ENCODE data around the gene ITCH.
"Not testable (repeated sequence)": the region's sequence is repeated elsewhere in the genome, so short reads cannot be mapped to it uniquely, and the experiment has no call there.

Gene ITCH

DNA sequence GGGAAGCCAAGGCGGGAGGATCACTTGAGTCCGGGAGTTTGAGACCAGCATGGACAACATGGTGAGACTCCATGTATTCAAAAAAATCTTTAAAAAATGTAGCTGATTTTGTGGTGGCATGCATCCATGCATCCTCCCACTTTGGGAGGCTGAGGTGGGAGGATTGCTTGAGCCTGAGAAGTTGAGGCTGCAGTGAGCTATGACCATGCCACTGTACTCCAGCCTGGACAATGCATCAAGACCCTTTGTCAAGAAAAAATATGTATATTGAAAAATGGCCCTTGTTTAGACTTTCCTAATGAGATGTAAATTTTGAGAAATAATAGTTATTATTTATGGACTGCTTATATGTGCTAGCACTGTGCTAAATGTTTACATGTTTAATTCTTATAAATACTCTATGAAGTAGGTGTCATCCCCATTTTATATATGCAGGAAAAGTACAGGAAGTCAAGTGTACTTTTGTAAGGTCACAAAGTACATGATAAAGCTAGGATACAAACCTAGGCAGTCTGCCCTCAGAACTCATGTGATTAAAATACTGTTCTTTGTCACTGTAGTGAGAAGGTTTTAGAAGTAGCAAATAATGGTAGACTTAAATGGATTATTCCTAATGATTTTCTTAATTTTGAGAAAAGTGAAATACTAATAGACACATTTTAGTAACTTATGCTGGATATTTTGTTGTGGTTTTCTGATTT is 58.8 kb downstream of the ITCH start:
- no peak for DNase-seq

DNA sequence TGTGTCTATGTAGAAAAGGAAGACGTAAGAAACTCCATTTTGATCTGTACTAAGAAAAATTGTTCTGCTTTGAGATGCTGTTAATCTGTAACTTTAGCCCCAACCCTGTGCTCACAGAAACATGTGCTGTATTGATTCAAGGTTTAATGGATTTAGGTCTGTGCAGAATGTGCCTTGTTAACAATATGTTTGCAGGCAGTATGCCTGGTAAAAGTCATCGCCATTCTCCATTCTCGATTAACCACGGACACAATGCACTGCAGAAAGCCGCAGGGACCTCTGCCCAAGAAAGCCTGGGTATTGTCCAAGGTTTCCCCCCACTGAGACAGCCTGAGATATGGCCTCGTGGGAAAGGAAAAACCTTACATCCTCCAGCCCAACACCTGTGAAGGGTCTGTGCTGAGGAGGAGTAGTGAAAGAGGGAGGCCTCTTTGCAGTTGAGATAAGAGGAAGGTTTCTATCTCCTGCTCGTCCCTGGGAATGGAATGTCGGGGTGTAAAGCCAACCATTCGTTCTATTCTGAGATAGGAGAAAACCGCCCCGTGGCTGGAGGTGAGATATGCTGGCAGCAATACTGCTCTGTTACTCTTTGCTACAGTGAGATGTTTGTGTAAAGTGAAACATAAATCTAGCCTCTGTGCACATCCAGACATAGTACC is 62.1 kb downstream of the ITCH start:
- DNase-seq: not testable (repeated sequence)

DNA sequence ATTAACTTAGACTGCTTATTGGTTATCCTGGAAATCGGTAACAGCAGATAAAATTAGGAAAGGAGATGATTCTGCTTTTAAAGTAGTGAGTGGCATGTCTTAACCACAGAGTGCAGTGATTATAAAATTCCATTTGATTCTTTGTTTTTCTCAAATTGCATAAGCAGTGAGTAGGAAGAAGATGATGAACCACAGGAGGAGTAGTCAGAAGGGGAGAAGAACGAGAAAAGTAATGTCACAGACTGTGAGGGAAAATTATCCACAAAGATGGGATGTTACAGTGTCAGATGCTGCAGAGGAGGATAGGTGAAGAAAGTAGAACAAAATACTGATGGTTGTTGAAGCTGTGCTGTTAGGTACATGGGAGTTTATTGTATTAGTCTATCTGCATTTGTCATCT is 63.0 kb downstream of the ITCH start:
- DNase-seq: no peak

DNA sequence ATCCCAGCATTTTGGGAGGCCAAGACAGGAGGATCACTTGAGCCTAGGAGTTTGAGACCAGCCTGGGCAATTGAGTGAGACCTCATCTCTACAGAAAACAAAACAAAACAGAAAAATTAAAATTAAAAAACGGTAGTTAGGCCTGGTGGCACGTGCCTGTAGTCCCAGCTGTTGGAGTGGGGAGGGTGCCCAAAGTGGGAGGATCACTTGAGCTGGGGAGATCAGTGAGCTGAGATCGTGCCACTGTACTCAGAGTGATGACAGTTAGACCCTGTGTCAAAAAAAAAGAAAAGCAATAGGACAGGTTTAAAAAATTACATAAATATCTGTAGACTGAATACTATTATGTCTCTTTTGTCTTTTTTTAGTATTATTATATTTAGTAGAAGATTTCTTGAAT is 64.3 kb downstream of the ITCH start:
- DNase-seq: no peak

DNA sequence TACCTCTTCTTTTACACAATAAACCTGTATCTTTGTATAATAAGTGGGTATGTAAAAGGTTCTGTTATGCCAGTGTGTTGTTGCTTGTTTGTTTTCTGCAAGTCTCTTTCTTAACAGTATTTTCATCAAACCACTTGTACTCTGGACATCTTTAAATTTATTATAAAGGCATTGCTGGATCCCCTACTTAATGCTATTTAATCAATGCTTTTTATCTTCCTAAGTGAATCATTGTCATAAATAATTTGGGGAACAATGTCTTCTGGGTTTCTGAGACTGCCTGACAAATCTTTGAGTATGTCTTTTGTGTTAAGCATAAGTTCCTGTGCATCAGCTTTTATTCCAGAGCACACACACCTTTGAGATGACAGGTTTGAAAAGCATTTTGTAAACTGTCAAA is 64.7 kb downstream of the ITCH start:
- DNase-seq: no peak

DNA sequence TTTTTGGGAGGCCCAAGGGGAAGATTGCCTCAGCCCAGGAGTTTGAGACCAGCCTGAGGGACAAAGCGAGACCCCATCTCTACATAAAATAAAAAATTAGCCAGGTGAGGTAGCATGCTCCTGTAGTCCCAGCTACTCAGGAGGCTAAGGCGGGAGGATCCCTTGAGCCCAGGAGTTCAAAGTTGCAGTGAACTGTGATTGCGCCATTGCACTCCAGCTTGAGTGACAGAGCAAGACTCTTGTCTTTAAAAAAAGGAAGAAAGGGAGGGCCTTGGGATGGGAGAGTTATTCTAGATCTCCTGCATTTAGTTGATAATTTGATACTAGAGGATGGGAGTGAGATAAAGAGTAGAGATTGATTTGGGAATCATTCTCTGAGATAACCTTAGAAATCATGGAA is 68.1 kb downstream of the ITCH start:
- no peak for DNase-seq

DNA sequence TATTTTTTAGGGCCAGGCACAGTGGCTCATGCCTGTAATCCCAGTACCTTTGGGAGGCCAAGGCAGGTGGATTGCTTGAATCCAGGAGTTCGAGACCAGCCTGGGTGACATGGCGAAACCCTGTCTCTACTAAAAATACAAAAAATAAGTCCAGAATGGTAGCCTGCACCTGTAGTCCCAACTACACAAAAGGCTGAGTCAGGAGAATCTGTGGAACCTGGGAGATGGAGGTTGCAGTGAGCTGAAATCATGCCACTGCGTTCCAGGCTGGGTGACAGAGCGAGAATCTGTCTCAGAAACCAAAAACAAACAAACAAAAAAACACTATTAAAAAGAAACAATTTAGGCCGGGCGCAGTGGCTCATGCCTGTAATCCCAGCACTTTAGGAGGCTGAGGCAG is 69.6 kb downstream of the ITCH start:
- DNase-seq: not testable (repeated sequence)

DNA sequence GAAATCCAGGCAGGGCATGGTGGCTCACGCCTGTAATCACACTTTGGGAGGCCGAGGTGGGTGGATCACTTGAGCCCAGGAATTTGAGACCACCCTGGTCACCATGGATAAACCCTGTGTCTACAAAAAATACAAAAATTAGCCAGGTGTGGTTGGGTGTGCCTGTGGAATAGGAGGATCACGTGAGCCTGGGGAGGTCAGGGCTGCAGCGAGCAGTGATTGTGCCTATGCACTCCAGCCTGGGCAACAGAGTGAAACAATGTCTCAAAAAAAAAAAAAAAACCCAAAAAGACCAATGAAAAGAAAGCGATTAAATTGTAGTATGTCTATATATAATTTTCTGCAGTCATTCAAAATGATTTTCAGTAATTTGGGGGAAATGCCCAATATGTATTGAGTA is 70.3 kb downstream of the ITCH start:
- DNase-seq: no peak

DNA sequence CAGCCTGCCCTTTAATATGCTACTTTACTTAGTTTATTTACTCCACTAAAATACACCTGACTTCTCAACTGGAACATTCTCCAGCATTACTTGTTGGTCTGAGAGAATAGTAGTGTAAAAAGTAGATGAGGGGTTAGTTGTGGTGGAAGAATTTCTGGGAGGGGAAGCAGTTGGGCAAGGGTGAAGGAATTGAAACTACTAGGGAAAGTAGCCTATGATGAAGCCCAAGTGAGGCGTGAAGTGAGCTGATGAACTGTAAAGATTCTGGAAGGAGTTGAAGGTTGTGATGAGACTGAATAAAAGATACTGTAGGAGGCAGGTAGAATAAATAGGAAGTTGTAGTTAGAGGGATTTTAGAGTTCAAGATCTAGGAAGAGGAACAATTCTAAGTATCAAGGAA is 72.5 kb downstream of the ITCH start:
- no peak for DNase-seq

DNA sequence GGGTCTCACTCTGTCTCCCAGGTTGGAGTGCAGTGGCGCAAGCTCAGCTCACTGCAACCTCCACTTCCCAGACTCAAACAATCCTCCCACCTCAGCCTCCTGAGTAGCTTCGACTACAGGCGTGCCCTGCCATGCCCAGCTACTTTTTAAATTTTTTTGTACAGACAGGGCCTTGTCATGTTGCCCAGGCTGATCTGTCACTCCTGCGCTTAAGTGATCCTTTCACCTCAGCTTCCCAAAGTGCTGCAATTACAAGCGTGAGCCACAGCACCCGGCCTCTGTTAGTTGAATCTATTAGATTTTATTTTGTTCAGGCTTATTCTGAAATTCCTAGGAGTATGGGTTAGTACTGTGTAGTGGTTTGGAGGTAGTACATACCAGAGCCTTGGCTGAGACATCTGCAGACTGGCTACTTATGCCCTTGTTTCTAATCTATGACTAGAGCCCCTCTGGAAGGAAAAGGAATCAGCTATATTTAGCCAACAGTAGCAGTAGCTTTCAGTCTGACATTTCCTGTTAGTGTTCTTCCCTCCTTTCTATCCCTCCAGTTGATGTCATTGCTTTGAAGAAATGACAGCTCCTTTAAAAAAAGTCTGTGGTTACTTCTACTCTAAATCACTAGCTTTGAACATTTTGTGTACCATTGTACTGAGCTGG is 74.4 kb downstream of the ITCH start:
- no peak for DNase-seq

DNA sequence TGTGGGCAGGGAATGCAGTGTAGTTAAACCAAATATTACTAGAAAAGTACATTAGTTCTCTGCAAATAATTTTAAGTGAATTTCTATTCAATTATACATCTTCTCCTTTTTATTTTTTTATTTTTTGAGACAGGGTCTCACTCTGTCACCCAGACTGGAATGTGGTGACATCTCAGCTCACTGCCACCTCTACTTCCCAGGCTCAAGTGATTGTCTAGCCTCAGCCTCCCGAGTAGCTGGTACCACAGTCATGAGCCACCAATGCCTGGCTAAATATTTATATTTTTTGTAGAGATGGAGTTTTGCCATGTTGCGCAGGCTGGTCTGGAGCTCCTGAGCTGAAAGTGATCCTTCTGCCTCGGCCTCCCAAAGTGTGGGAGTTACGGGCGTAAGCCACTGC is 76.1 kb downstream of the ITCH start:
- no peak for DNase-seq

DNA sequence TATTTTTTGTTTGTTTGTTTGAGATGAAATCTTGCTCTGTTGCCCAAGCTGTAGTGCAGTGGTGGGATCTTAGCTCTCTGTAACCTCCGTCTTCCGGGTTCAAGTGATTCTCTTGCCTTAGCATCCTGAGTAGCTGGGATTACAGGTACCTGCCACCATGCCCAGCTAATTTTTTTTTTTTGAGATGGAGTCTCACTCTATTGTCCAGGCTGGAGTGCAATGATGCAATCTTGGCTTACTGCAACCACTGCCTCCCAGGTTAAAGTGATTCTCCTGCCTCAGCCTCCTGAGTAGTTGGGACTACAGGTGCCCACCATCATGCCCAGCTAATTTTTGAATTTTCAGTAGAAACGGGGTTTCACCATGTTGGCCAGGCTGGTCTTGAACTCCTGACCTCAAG is 78.3 kb downstream of the ITCH start:
- not testable (repeated sequence) for DNase-seq

DNA sequence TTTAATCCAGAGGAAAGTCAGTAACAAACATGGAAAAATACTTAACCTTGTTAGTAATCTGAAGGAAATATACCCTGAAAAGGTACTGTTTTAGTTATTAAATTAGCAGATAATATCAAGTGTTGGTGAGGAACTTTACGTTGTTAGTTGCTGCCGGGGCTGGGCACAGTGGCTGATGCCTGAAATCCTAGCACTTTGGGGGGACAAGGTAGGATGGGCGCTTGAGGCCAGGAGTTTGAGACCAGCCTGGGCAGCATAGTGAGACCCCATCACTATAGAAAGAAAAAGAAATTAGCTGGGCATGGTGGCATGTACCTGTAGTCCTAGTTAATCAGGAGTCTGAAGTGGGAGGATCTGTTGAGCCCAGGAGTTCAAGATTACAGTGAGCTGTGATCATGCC is 80.5 kb downstream of the ITCH start:
- DNase-seq: no peak

DNA sequence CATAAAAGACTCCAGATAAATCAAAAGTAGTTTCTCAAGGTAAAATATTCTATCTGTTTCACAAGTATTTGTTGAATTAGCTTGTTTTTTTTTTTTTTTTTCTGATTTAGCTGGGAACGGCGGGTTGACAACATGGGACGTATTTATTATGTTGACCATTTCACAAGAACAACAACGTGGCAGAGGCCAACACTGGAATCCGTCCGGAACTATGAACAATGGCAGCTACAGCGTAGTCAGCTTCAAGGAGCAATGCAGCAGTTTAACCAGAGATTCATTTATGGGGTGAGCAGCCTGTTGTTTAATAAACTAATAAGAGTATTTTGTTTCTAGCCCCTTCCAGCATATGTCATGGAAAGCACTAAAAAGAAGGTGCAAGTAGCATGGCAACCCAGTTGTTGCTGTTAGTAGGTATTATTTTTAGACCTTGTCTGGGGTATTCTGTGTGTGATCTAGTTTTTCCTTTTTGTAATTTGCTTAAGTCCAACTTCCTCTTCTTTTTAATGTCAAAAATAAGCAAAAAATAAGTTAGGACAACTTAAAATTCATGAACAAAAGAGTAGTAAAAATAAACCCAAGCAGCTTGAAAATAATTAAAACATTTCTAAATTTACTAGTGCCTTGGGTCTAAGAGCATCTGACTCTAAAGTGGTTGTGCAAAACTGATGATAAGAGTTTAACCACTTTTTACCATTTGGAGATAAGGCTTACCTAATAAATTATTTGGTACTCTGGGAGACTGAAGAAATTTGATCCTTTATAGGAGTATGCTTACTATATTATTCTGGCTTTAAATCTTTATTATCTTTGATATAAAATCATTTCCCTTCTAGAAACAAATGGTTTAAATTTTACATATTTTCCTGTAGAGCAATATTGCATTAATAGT is 82.3 kb downstream of the ITCH start:
- no peak for DNase-seq

DNA sequence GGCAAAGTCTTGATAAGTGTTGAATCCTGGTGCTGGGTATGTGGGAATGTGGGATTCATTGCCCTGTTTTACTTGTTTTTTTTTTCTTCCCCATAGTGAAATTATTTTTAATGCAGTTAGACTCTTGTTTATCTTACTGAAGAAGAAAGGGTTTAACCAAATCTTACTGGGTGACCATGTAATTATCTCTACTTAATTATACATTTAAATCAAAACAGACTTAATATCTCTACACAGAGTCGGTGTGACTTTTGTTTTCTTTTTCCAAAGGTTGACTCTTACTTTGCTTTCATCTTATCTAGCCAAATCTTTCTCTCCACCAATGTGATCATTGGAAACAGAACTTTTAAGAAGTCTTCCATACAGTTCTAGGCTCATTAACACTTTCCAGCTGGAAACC is 85.4 kb downstream of the ITCH start:
- no peak for DNase-seq

DNA sequence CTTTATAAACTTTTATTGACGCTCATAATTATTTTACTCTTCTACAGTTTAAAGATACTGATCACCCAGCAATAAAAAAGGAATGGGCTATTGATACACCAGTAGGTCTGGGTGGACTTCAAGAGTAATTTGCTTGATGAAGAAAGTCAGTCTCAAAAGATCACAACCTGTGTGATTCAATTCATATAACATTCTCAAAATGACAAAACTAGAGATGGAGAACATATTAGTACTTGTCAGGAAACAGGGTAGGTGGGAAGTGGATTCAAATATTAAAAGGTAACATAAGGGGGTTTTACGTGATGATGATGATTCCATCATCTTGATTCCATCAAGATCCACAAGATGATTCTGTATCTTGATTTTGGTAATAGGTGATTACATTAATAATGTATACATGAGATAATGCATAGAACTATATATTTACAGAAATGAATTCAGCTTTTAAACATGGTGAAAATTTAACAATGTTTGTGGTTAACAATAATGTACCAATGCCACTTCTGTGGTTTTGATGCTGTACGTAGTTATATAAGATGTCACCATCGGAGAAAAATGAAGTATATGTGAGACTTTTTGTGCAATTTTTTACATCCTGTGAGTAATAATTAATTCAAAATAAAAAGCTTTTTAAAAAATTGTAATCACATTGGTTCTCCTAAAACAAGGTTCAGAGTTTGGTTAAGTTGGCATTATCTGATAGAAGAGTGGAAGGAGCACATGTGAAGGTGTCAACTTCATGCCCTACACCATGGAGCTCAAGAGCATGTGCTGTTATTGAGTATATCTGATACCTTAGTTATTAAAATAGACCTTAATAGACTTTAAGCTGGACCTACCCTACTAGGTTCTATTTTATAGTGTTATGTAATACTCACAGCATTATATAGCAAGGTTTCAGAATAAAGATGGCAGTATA is 86.9 kb downstream of the ITCH start:
- DNase-seq: no peak

DNA sequence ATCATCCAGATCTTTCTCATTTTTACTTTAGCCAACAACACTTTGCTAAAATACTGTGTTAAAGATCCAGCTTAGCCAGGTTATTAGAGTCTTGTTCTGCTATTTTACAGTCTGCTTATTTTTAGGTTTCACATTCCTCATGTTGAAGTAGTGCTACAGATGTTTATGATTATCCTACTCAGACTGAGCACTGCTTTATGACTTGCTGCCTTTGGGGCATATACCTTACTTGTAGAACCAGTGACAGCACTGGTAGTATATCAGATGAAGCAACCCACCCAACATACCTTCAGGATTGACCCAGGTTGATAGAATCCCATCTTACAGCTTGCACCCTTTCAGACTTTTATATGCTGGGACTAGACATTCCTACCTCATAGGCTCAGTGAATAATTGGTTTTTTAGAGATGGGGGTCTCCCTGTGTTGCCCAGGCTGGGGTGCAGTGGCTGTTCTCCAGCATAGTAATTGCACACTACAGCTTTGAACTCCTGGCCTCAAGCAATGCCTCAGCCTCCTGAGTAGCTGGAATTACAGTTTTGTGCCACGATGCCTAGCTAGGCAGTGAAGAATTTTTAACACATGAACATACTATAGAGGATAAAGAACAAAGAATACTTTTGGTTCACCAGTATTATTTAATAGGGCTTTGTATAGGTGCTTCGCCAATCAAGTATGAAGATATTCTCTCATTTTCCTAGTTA is 89.4 kb downstream of the ITCH start:
- no peak for DNase-seq

DNA sequence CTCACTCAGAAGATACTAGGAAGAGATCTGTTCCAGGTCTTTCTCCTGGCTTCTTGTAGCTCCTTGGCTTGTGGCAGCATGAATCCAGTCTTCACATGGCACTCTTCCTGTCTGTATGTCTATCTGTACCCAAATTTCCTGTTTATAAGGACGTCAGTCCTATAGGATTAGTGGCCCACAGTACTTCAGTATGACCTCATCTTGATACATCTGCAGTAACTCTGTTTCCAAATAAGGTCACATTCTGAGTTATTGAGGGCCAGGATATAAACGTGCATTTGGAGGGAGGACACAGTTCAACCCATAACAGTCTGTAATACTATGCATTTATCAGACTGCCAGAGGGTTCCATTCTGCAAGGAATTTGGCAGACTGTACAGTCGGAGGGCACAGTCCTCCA is 95.6 kb downstream of the ITCH start:
- DNase-seq: no peak

DNA sequence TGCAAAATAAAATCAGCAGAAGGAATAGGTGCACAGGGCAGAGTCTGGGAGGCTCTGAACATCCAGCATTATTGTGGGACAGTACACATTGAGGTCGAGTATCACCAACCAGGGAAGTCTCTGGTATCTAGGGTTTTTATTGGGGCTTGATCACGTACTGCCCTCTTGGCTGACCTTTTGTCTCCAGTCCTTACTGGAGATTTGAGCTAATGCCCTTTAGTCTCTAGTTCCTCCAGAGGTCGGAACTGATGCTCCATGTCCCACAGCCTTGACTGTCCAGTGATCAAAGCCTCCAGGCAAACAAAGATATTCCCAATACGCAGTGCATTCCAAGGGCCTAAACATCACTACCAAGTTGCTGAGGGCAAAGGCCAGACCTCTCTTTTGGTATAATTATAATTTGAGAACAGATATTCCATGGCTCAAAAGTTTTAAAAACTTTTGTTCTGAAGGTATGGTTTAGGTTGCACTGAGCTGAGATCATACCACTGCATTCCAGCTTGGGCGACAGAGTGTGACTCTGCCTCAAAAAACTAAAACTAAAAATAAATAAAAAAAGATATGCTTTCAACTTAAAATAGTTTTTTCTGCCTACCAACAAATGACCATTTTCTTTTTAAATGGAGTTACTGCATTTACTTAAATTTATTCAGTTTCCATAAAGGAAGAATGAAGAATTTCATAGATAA is 96.3 kb downstream of the ITCH start:
- DNase-seq: no peak

DNA sequence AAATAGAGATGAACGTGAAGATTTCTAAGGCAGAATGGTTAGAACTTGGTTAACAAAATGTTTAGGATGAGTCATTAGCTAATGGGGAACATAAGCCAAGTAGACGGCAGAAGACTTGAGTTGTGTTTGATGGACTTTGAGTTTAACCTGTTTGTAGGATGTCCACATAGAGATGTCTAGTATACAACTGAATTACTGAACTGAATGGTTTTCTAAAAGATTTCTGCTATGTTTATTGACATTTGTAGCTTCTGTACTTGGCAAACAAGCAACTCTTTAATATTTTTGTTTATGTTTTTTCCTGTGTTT is 98.7 kb downstream of the ITCH start:
- no peak for DNase-seq

DNA sequence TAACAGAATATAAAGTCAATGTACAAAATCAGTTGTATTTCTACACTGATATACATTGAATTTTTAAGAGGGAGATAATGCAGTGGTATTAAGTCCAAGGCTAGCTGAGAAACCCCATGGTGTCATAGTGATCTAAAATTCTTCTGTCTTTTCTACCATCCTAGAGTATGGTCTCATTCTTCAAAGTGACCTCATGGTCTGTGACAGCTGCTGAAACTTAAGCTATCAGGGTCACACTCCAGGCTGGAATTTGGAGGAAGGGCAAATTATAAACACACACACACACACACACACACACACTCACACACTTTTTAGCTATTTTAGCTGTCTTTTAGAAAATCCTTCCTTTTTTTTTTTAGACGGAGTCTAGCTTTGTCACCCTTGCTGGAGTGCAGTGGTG is 105.9 kb downstream of the ITCH start:
- DNase-seq: no peak
